Measurements from ENCODE around the gene CD93.

Gene CD93

GRCh38 chr20:23086056-23086566, at the start of gene CD93:
Gene CD93 (minus strand): TSS chr20:23086324. CDS start chr20:23086192, 132 bp downstream.
- DNase-seq, result no peak

- DNase-seq, result no peak
Observed at GRCh38 chr20:23133560-23133998, 47.5 kb upstream of the CD93 start.

GRCh38 chr20:23132930-23133559, 46.9 kb upstream of the CD93 start:
- DNase-seq, result no peak

- DNase-seq, result no peak
Observed at GRCh38 chr20:23132293-23132929, 46.3 kb upstream of the CD93 start.

GRCh38 chr20:23131766-23132165, 45.6 kb upstream of the CD93 start:
- DNase-seq, result no peak

GRCh38 chr20:23130622-23131140, 44.6 kb upstream of the CD93 start:
- DNase-seq, result no peak

- DNase-seq, result no peak
Observed at GRCh38 chr20:23129891-23130621, 43.9 kb upstream of the CD93 start.

GRCh38 chr20:23129266-23129665, 43.1 kb upstream of the CD93 start:
- DNase-seq, result no peak

GRCh38 chr20:23128461-23129125, 42.5 kb upstream of the CD93 start:
- DNase-seq, result no peak

GRCh38 chr20:23127506-23128279, 41.6 kb upstream of the CD93 start:
- no peak for DNase-seq

- no peak for DNase-seq
Observed at GRCh38 chr20:23126281-23127061, 40.3 kb upstream of the CD93 start.

- DNase-seq, result no peak
Observed at GRCh38 chr20:23125625-23126191, 39.6 kb upstream of the CD93 start.

GRCh38 chr20:23125159-23125558, 39.0 kb upstream of the CD93 start:
- DNase-seq, result peak; percentile 73

GRCh38 chr20:23123886-23124285, 37.8 kb upstream of the CD93 start:
- no peak for DNase-seq

- no peak for DNase-seq
Observed at GRCh38 chr20:23122796-23123655, 36.9 kb upstream of the CD93 start.

GRCh38 chr20:23122321-23122720, 36.2 kb upstream of the CD93 start:
- DNase-seq, result no peak

- DNase-seq, result no peak
Observed at GRCh38 chr20:23121751-23122320, 35.7 kb upstream of the CD93 start.

- DNase-seq, result no peak
Observed at GRCh38 chr20:23120936-23121750, 35.0 kb upstream of the CD93 start.

- no peak for DNase-seq
Observed at GRCh38 chr20:23120261-23120660, 34.1 kb upstream of the CD93 start.
